ENCODE results near the gene SHD. TPM values are rescaled to one million over a fixed set of nuclear protein-coding genes. Genes with fewer than 3 reads are reported as not detected.
"Not testable (repeated sequence)": the region's sequence is repeated elsewhere in the genome, so short reads cannot be mapped to it uniquely, and the experiment has no call there.

SHD gene
- total RNA-seq, 4 donors from 2014 or later, result 7.6 to 51.4 (median 27.5) TPM

DNA sequence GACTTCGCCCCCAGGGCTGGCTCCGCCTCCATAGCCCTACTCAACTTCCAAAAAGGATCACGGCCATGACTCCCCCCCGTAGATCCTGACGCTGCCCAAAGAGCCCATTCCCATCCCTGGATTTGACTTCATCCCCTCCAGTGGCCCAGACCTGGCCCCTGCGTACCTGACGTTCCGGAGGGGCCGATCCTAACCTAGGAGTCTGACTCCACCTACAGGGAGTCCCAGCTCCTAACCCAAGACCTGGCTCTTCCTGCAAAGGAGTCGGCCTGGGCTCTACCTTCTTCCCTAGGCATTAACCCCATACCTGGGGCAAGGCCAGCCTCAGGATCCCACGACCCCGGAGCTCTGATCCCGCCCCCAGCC is 48.8 kb downstream of the SHD start:
- Histone ChIP-seq H3K36me3 (no peaks in the 10 kb centered on the region), H3K27ac (peak overlapping the region in 3 of 4 donors; percentile 25 to 59 (median 52)), H3K4me3 (peak overlapping the region; percentile 8 to 21 (median 12)), H3K9me3 (no peaks in the 10 kb centered on the region), H3K27me3 (peaks cover 5% of the 10 kb centered on the region), H3K4me1 (peaks cover 4 to 21% (median 6%) of the 10 kb centered on the region in 4 donors)
- WGBS, 2 donors (ENCODE audit: low coverage in 1 of 2), result 0 to 35% methylated on average over 1 to 12 of the region's 13 CpGs
- in situ Hi-C loops (cut with MboI; ENCODE audit: low pct_ligation_motif_present in 1 of 4, low pct_unique_long_range_greater_than_20kb in 1 of 4, low sequenced_read_pairs in 3 of 4) (no loop called here), intact Hi-C loops (cut with DNase I; ENCODE audit: low total_unique reads) (no loop called here)
- TF ChIP-seq POLR2A (IDR thresholded peaks at IDR 0.05) (no peak), POLR2AphosphoS5 (IDR thresholded peaks at IDR 0.05) (peak in 1 of 3 donors; percentile 15)
- DNase-seq, result no peak

DNA sequence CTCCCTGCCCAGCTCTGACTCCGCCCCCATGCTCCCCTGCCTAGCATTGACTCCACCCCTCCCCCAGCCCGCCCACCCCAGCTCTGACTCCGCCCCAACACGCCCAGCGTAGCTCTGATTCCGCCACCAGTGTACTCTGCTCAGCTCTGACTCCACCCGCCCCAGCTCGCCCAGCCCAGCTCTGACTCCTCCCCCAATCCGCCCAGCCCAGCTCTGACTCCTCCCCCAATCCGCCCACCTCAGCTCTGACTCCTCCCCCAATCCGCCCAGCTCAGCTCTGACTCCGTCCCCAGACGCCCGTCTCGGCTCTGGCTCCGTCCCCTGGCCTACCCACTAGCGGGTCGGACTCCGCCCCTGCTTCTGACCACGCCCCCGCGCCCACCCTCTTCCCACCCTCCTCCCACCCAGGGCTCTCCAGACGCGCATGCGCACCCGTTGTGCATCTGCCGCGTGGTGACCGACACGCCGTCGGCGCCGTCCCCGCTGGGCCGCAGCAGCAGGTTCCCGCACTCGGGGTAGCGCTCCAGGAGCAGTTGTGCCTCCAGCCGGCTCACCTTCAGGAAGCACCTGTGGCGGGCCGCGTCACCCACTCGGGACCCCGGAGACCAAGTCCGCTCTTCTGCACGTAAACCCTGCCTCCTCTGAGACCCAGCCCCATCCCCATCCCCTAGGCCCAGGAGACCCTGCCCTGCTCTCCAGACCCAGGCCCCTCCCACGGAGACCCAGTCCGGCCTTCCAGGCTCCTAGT is 49.4 kb downstream of the SHD start:
- Histone ChIP-seq H3K27ac (peak overlapping the region in 3 of 4 donors; percentile 22 to 59 (median 53)), H3K36me3 (no peaks in the 10 kb centered on the region), H3K4me3 (peak overlapping the region; percentile 8 to 33 (median 16)), H3K4me1 (peaks cover 4 to 21% (median 6%) of the 10 kb centered on the region in 4 donors), H3K9me3 (no peaks in the 10 kb centered on the region), H3K27me3 (peaks cover 5% of the 10 kb centered on the region)
- WGBS, 2 donors (ENCODE audit: low coverage in 1 of 2), result 39% methylated on average over 48 of the region's 49 CpGs; no CpG with 5 or more reads in 1 of the 2 donors
- DNase-seq, result peak; percentile 96
- peak in 1 of 3 donors; percentile 12 for TF ChIP-seq POLR2AphosphoS5 (IDR thresholded peaks at IDR 0.05)
- TF ChIP-seq POLR2A (IDR thresholded peaks at IDR 0.05), result no peak
- TF ChIP-seq, protein P1, sequence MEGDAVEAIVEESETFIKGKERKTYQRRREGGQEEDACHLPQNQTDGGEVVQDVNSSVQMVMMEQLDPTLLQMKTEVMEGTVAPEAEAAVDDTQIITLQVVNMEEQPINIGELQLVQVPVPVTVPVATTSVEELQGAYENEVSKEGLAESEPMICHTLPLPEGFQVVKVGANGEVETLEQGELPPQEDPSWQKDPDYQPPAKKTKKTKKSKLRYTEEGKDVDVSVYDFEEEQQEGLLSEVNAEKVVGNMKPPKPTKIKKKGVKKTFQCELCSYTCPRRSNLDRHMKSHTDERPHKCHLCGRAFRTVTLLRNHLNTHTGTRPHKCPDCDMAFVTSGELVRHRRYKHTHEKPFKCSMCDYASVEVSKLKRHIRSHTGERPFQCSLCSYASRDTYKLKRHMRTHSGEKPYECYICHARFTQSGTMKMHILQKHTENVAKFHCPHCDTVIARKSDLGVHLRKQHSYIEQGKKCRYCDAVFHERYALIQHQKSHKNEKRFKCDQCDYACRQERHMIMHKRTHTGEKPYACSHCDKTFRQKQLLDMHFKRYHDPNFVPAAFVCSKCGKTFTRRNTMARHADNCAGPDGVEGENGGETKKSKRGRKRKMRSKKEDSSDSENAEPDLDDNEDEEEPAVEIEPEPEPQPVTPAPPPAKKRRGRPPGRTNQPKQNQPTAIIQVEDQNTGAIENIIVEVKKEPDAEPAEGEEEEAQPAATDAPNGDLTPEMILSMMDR (IDR thresholded peaks at IDR 0.05), result no peak
- no peak for TF ChIP-seq EP300 (IDR thresholded peaks at IDR 0.05; ENCODE audit: low read depth)
- in situ Hi-C loops (cut with MboI; ENCODE audit: low pct_ligation_motif_present in 1 of 4, low pct_unique_long_range_greater_than_20kb in 1 of 4, low sequenced_read_pairs in 3 of 4), result no loop called here
- intact Hi-C loops (cut with DNase I; ENCODE audit: low total_unique reads), result no loop called here

DNA sequence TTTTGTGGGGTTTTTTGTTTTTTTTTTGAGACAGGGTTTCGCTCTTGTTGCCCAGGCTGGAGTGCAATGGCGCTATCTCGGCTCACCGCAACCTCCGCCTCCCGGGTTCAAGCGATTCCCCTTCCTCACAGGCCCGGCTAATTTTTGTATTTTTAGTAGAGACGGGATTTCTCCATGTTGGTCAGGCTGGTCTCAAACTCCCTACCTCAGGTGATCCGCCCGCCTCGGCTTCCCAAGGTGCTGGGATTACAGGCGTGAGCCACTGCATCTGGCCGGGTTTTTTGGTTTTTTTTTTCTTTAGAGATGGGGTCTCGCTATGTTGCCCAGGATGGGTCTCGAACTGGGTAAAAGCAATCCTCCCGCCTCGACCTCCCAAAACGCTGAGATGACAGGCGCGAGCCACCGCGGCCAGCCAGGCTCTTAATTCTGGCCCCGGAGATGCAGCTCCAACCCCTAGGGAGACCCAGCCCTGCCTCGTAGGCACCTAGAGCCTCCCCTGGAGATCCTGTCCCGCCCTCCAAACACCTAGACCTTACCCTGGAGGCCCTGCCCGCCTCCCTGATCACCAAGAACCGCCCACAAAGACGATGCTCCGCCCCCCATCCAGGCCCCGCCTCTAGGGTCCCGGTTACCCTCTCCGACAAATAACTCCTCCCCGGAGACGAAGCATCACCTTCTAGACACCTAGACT is 50.1 kb downstream of the SHD start:
- peaks cover 4 to 21% (median 6%) of the 10 kb centered on the region in 4 donors for H3K4me1 ChIP-seq
- H3K9me3 ChIP-seq; H3K27me3 ChIP-seq; DNase-seq; H3K36me3 ChIP-seq; in situ Hi-C loops (cut with MboI; ENCODE audit: low pct_ligation_motif_present in 1 of 4, low pct_unique_long_range_greater_than_20kb in 1 of 4, low sequenced_read_pairs in 3 of 4); intact Hi-C loops (cut with DNase I; ENCODE audit: low total_unique reads): not testable (repeated sequence)
- WGBS, 2 donors (ENCODE audit: low coverage in 1 of 2), result 62 to 80% methylated on average over 1 to 35 of the region's 35 CpGs
- peak overlapping the region in 3 of 4 donors; percentile 22 to 53 (median 24) for H3K27ac ChIP-seq
- peak overlapping the region; percentile 3 to 33 (median 16) for H3K4me3 ChIP-seq

DNA sequence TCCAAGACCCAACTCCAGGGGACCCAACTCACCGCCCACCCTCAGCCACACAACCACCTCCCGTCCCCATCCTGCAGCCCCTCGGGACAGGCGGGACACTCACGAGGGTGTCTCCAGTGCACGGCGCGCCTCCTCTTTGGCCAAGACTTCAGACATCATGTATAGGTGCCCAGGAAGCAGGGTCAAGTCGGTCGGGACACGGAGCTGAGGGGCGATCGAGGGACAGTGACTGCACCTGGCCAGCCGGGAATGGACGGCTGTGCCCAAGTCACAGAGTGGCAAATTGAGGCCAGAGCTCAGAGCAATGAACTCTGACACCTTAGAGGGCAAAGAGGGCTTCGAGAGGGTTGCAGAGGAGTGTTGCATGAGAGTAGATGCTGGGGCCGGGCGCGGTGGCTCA is 50.8 kb downstream of the SHD start:
- intact Hi-C loops (cut with DNase I; ENCODE audit: low total_unique reads), result no loop called here
- H3K4me1 ChIP-seq, result peaks cover 4 to 21% (median 6%) of the 10 kb centered on the region in 4 donors

More for the DNA sequence above, 50.8 kb downstream of the SHD start:
- in situ Hi-C loops (cut with MboI; ENCODE audit: low pct_ligation_motif_present in 1 of 4, low pct_unique_long_range_greater_than_20kb in 1 of 4, low sequenced_read_pairs in 3 of 4), result no loop called here
- Histone ChIP-seq H3K36me3 (no peaks in the 10 kb centered on the region), H3K4me3 (no peak overlapping the region), H3K27ac (no peak overlapping the region), H3K27me3 (peaks cover 5% of the 10 kb centered on the region), H3K9me3 (no peaks in the 10 kb centered on the region)
- TF ChIP-seq POLR2AphosphoS5 (IDR thresholded peaks at IDR 0.05), result no peak
- TF ChIP-seq EP300 (IDR thresholded peaks at IDR 0.05; ENCODE audit: low read depth), result no peak
- TF ChIP-seq, protein P1 (IDR thresholded peaks at IDR 0.05), result no peak
- no peak for TF ChIP-seq POLR2A (IDR thresholded peaks at IDR 0.05)
- 95% methylated on average over 19 of the region's 19 CpGs; no CpG with 5 or more reads in 1 of the 2 donors for WGBS, 2 donors (ENCODE audit: low coverage in 1 of 2)
- DNase-seq, result no peak

Data from transverse colon (tissue), 4 donors.